ENCODE data around the gene PEAK3.
A peak's percentile ranks its signal among the peaks of the same experiment; 100 is the strongest.

Gene PEAK3

DNA sequence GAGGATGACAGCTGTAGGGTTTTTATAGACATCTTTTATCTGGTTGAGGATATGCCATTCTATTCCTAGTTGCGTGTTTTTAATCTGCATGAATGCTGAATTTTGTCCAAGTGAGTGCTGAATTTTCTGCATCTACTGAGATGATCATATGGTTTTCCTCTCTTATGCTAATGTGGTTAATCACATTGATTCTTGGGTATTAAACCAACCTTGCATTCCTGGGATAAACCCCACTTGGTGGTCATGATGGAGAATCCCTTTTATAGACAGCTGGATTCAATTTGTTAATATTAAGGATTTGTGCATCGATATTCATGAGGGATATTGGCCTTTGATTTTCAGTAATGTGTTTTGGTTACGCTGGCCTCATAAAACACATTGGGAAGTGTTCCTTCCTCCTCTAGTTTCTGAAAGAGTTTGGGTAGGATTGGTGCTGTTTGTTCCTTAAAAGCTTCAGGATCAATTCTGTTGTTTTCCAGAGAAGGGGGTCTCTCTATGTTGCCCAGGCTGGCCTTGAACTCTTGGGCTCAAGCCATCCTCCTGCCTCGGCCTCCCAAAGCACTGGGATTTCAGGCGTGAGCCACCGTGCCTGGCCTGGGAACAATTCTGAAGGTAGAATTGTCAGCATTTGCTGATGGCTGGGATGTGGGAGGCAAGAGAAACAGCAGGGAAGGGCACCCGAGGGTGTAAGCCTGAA lies 33.3 kb upstream of the PEAK3 start:
- DNase-seq, result no peak

GRCh38 chr19:2312820-2313501 lies 31.0 kb upstream of the PEAK3 start:
- no peak for DNase-seq

DNA sequence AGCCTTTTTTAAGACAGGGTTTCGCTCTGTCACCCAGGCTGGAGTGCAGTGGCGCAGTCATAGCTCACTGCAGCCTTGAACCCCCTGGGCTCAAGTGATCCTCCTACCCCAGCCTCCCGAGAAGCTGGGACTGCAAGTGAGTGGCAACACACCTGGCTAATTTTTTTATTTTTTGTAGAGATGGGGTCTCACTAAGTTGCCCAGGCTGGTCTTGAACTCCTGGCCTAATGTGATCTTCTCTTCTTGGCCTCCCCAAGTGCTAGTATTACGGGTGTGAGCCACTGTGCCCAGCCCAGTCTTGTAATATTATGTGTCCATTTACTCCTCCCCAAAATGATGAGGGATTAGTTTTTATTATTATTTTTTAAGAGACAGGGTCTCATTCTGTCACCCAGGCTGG lies 29.1 kb upstream of the PEAK3 start:
- DNase-seq, result no peak

- DNase-seq, result no peak
Observed at GRCh38 chr19:2309734-2310362, 27.9 kb upstream of the PEAK3 start.

DNA sequence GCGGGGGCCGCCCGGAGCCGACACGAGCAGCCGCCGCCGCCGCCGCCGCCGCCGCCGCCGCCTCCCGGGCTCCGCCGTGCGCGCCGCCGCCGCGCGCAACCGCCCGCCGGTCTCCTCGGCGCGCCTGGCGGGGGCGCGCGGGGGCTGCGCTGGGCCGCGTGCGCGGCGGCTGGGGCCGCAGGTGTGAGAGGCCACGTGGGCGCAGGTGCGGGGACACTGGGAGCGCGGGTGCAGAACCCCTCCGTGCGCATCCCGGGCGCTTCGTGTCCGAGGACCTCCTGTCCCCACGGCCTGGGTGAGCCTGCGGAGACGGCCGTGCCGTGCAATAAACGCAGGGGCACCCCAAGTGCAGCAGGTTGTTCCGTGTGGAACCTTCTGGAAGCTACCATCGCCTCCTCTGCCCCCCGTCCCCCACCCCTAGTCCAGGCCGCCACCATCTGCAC lies 26.2 kb upstream of the PEAK3 start, which contains the start of gene LINGO3:
LINGO3 (minus strand) TSS at position 41 of the 443 bp plus-strand sequence. CDS start 16,378 bp downstream, outside the sequence.
- DNase-seq, result no peak

- no peak for DNase-seq
Observed at GRCh38 chr19:2307518-2308012, 25.6 kb upstream of the PEAK3 start.

DNA sequence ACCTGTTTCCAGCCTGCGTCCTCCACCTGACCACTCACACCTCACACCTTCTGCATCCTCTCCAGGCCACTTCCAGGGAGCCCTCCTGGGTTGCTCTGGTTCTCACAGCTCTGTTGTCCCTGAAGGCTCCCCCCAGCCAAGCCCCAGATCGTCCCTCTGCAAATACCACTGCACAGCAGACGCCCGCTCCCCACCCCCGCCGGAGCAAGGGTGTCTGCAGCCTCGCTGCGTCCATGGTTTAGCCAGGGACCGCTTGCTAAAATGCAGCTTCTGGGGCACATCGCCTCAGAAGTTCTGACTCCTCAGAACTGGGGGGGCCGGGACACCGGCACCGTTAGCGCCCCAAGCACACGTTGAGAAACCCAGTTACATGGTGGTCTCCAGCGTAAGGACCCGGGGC lies 25.0 kb upstream of the PEAK3 start:
- DNase-seq, result no peak

DNA sequence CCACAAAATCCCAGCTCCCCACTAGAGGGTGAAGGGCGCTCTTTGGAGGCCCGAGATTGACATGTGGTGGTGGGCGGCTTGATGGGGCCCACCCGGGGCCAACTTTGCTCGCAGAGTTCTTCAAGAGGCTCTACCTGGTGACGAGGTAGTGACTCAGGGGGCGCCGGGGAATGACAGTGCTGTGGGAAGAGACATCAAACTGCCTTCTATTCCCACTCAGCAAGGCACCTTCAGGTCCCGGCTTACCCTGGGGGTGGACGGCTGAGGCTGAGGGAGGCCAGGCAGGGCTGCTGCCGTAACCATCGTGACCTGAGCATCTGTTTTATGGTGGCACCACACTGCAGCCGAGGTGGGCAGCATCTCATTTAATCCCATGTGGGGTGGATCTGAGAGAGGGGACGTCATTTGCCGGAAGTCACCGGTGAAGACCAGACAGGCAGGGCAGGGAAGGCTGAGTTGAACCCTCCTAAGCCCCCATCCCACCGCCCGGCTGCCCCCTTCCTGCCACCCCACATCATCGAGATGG lies 24.4 kb upstream of the PEAK3 start:
- DNase-seq, result no peak

DNA sequence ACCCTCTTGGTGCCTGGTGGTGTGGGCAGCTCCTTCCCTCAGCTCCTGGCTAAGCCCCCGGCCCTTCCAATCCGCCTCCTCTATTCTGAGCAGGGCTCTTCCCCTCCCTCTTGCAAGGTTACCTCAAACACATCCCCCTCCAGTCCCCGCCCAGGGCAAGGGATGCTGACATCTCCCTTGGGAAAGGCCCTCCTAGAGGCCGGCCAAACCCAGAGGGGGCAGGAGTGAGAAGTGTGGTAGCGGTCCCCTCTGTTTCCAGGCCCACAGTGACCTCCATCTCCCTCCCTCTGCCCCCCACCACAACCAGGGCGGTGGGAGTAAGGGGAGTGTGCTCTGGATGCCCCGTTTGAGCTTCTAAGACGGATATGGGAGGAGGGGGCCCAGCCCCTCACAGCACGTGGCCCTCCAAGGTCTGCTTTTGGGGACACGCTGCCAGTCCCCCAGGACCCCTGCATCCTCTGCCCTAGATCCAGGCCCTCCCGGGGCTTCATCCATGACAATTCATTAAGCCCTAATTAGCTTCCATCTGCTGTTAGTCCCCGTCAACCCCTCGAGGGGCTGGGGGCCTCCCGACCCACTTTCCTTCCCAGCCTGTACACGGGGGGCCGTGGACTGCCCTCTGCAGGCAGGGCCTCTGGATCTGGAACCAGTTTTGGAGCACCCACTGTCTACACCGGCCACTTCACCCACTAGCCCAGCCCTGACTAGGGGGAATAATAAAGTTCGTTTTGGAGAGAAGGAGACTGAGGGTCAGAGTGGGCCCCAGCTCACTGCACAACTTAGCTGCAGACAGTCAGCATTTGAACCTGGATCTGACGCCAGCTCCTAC lies 23.7 kb upstream of the PEAK3 start:
- no peak for DNase-seq

GRCh38 chr19:2303211-2303798 lies 21.3 kb upstream of the PEAK3 start:
- no peak for DNase-seq

- no peak for DNase-seq
Observed at GRCh38 chr19:2302319-2303210, 20.6 kb upstream of the PEAK3 start.

- DNase-seq, result no peak
Observed at GRCh38 chr19:2300533-2300932, 18.6 kb upstream of the PEAK3 start.

DNA sequence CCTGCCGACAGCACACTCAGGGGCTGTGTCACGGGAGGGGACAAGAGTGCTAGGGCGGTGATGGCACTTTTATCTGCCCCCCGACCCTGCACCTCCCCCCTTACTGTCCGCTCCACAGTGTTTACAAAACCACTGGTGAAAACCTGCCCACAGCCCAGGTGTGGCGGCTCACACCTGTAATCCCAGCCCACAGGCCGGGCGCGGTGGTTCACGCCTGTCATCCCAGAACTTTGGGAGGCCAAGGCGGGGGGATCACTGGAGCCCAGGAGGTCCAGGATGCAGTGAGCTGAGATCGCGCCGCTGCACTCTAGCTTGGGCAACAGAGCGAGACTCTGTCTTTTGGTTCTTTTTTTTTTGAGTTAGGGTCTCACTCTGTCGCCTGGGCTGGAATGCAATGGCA lies 14.2 kb upstream of the PEAK3 start:
- DNase-seq, result no peak

- no peak for DNase-seq
Observed at GRCh38 chr19:2294687-2295335, 12.8 kb upstream of the PEAK3 start.

DNA sequence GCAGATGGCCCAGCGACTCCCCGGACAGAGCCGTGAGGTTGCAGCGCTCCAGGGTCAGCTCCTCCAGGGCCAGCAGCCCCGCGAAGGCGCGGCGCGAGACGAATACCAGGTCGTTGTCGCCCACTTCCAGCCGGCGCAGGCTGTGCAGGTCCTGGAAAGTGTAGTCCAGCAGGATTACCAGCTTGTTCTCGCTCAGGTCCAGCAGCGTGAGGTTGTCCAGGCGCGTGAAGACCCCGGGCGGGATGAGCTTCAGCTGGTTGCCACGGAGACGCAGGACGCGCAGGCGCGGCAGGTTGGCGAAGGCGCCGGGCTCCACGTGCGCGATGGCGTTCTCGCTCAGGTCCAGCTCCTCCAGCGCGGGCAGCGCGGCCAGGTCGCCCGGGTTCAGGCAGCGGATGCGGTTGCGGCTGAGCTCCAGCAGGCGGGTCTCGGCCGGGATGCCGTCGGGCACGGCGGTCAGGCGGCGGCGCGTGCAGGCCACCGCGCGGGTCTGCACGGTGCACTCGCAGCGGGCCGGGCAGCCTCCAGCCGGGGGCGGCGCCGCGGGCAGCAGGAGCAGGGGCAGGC lies 9.3 kb upstream of the PEAK3 start:
- DNase-seq, result no peak

DNA sequence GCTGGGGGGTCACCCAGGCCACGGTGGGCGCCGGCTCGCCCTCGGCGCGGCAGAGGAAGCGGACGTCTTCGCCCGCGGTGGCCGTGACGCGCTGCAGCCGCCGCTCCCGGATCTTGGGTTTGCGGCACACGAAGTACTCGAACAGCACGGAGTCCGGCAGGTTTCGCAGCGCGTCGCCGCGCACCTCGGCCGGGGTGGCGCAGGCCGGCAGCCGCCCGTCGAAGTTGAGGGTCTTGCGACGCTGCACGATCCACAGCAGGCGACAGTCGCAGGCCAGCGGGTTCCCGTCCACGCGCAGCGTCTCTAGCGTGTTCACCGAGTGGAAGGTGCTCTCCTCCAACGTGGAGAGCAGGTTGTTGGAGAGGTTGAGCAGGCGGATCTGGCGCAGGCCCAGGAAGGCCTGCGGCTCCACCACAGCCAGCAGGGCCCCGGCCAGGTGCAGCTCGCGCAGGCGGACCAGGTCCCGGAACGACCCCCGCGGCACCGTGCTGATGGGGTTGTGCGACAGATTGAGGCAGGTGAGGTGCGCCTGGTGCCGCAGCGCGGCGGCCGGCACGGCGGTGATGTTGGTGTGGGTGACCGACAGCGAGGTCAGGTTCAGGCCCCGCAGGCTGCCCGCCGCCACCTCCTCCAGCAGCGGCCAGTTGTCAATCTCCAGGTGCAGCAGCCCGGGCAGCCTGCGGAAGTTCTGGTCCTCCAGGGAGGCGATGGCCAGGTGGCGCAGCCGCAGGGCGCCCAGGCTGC lies 8.6 kb upstream of the PEAK3 start:
- DNase-seq, result no peak

- DNase-seq, result peak; percentile 45
Observed at GRCh38 chr19:2289714-2290435, 7.9 kb upstream of the PEAK3 start.

GRCh38 chr19:2288818-2289713 lies 7.1 kb upstream of the PEAK3 start:
- DNase-seq, result no peak
